ENCODE data around the gene ELP4.

DNA sequence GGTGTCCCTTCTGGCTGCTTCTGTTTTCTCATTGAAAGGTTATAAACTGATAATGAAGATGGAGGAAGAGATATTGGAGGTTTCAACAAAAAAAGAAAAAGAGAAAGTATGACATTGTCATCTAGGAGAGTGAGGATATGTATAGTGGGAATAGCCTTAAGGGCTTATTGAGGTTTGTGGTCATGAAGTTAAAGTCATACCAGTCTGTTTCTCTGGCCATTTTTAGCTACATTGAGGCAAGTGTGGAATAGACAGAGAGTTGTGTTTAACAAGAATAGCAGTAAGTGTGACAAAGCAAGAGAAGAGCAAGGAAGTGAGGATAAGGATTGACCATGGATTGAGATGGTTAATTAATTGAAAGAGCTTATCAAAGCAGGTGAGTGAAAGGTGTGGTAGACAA is 110.4 kb downstream of the ELP4 start:
- TF ChIP-seq RBM39 (optimal IDR thresholded peaks at IDR 0.05; ENCODE audit: low read depth, low read length) (no peak), POLR2AphosphoS2 (IDR thresholded peaks at IDR 0.05; ENCODE audit: low read length) (no peak), JUNB (CRISPR knock-in tag; conservative IDR thresholded peaks at IDR 0.05) (no peak), RAD51 (IDR thresholded peaks at IDR 0.05; ENCODE audit: borderline replicate concordance, low read depth) (no peak), ESRRA (IDR thresholded peaks at IDR 0.05; ENCODE audit: borderline replicate concordance, low read depth) (no peak), SMAD4 (CRISPR knock-in tag; conservative IDR thresholded peaks at IDR 0.05) (no peak), HCFC1 (IDR thresholded peaks at IDR 0.05; ENCODE audit: low read depth, low read length) (no peak), SIRT6 (IDR thresholded peaks at IDR 0.05; ENCODE audit: low read depth, low read length) (no peak), SIX5 (IDR thresholded peaks at IDR 0.05; ENCODE audit: borderline replicate concordance in 1 of 2, insufficient read depth in 1 of 2, low read depth in 1 of 2, low read length in 2 of 2) (no peak), CEBPB (tag; IDR thresholded peaks at IDR 0.05) (no peak)
- TF ChIP-seq, protein P1, sequence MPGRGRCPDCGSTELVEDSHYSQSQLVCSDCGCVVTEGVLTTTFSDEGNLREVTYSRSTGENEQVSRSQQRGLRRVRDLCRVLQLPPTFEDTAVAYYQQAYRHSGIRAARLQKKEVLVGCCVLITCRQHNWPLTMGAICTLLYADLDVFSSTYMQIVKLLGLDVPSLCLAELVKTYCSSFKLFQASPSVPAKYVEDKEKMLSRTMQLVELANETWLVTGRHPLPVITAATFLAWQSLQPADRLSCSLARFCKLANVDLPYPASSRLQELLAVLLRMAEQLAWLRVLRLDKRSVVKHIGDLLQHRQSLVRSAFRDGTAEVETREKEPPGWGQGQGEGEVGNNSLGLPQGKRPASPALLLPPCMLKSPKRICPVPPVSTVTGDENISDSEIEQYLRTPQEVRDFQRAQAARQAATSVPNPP (IDR thresholded peaks at IDR 0.05; ENCODE audit: borderline replicate concordance, insufficient read depth, insufficient read length): no peak

Measured in K562 (cell line).